ENCODE results near the gene ATF4. TPM values are rescaled to one million over a fixed set of nuclear protein-coding genes. Genes with fewer than 3 reads are reported as not detected.
"Not testable (repeated sequence)": the region's sequence is repeated elsewhere in the genome, so short reads cannot be mapped to it uniquely, and the experiment has no call there.

Gene ATF4
- total and polyA plus RNA-seq, 7 experiments from 2014 or later: 68.9 to 293 (median 243) TPM

DNA sequence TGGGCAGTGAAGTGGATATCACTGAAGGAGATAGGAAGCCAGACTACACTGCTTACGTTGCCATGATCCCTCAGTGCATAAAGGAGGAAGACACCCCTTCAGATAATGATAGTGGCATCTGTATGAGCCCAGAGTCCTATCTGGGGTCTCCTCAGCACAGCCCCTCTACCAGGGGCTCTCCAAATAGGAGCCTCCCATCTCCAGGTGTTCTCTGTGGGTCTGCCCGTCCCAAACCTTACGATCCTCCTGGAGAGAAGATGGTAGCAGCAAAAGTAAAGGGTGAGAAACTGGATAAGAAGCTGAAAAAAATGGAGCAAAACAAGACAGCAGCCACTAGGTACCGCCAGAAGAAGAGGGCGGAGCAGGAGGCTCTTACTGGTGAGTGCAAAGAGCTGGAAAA, 1.7 kb downstream of the ATF4 start:
- not testable (repeated sequence) for H3K27me3 ChIP-seq (ENCODE audit: control insufficient read depth in 2 of 2, insufficient read depth in 2 of 2, low read length in 2 of 2); ATAC-seq; H3K27me3 Mint-ChIP-seq; H3K9me3 ChIP-seq (ENCODE audit: control insufficient read depth in 2 of 3, low read length in 3 of 3)
- Mint-ChIP-seq H3K9me3 (peaks cover 0 to 17% (median 0%) of the 10 kb centered on the region in 11 donors), H3K4me3 (peak overlapping the region; percentile 83 to 99 (median 96)), H3K4me1 (peaks cover 42 to 71% (median 56%) of the 10 kb centered on the region in 7 donors), H3K36me3 (peaks cover 4 to 47% (median 31%) of the 10 kb centered on the region in 5 donors), H3K27ac (peak overlapping the region; percentile 69 to 98 (median 95))
- ChIA-PET CTCF (interaction anchor here (0.7 to 1.5 kb wide), 4 partner anchors 7 to 111 kb away, joined by 4 to 5 read pairs (median 4); no protein-coding TSS in a partner anchor), POLR2A (interaction anchor here (0.9 to 6.1 kb wide), 12 partner anchors 9 to 522 kb away, joined by 3 to 105 read pairs (median 8); partner anchors contain the start of genes MIEF1, RPS19BP1 and TAB1)
- Histone ChIP-seq H3K4me1 (ENCODE audit: control insufficient read depth in 2 of 2, insufficient read depth in 2 of 2, low read length in 2 of 2) (peaks cover 32 to 46% of the 10 kb centered on the region in 2 donors), H3K27ac (ENCODE audit: low read depth, low read length) (peak overlapping the region; percentile 84), H3K4me3 (ENCODE audit: low read length) (peak overlapping the region; percentile 96), H3K36me3 (ENCODE audit: control insufficient read depth in 2 of 3, insufficient read depth in 3 of 3, low read length in 3 of 3) (peaks cover 0 to 50% (median 9%) of the 10 kb centered on the region in 3 experiments)
- intact Hi-C loops (cut with micrococcal nuclease): loop anchor here (5.0 to 10.0 kb wide), 4 partner anchors 350 to 1763 kb away; partner anchors contain the start of genes APOBEC3D (in 1 of the 2), CBX6 (in 1 of the 2) and RANGAP1 (in 1 of the 2)
- peak in 1 of 9 donors; percentile 14 for DNase-seq

DNA sequence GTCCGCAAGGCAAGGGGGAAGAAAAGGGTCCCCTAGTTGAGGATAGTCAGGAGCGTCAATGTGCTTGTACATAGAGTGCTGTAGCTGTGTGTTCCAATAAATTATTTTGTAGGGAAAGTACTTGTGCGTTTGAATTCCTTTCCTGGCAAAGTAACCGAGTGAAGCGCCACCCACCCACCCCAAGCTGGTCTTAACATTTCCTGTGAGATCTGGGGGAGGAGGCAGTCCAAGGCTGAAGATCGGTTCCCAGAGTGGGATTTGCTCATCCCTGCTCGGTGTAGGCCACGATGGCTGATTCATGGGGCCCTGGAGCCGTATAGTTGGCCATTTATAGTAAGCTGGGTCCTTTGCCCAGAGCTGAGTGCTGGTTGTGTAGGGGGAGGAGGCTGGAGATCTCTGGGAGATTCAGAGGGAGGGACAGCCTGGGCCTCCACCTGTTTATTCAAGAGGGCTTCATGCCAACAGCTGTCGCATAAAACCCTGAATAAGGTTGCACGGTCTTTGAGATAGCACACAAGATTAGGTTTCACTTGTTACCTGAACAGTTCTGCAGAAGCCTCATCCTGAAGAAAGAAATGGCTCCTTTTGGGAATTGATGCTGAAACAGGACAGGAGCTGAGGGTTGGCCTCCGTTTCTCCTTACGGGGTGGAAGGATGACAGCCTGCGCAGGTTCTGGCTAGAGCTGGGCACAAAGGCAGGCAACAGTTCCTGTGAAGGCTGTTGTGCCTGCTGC, 2.4 kb downstream of the ATF4 start:
- H3K4me3 ChIP-seq (ENCODE audit: low read length): no peak overlapping the region
- H3K4me1 ChIP-seq (ENCODE audit: control insufficient read depth in 2 of 2, insufficient read depth in 2 of 2, low read length in 2 of 2): peaks cover 36 to 53% of the 10 kb centered on the region in 2 donors
- ChIA-PET POLR2A (interaction anchor here (0.6 to 6.1 kb wide), 15 partner anchors 9 to 521 kb away, joined by 3 to 105 read pairs (median 4); partner anchors contain the start of genes MIEF1, RPS19BP1 and TAB1), CTCF (interaction anchor here (1.1 to 1.5 kb wide), 3 partner anchors 8 to 29 kb away, joined by 4 to 5 read pairs (median 4); no protein-coding TSS in a partner anchor)
- H3K27me3 Mint-ChIP-seq: peaks cover 0 to 4% (median 0%) of the 10 kb centered on the region in 5 donors
- intact Hi-C loops (cut with micrococcal nuclease): loop anchor here (5.0 to 10.0 kb wide), 4 partner anchors 350 to 1762 kb away; partner anchors contain the start of genes APOBEC3D (in 1 of the 2), CBX6 (in 1 of the 2) and RANGAP1 (in 1 of the 2)
- peaks cover 49 to 78% (median 63%) of the 10 kb centered on the region in 7 donors for H3K4me1 Mint-ChIP-seq
- H3K9me3 ChIP-seq (ENCODE audit: control insufficient read depth in 2 of 3, low read length in 3 of 3): no peaks in the 10 kb centered on the region
- H3K27ac ChIP-seq (ENCODE audit: low read depth, low read length): no peak overlapping the region
- ATAC-seq (no peak), DNase-seq (no peak)
- no peaks in the 10 kb centered on the region for H3K27me3 ChIP-seq (ENCODE audit: control insufficient read depth in 2 of 2, insufficient read depth in 2 of 2, low read length in 2 of 2)
- H3K36me3 Mint-ChIP-seq: peaks cover 4 to 47% (median 31%) of the 10 kb centered on the region in 5 donors
- peaks cover 0 to 17% (median 0%) of the 10 kb centered on the region in 11 donors for H3K9me3 Mint-ChIP-seq
- peak overlapping the region; percentile 69 to 98 (median 95) for H3K27ac Mint-ChIP-seq
- H3K4me3 Mint-ChIP-seq: peak overlapping the region; percentile 83 to 99 (median 96)
- peaks cover 0 to 51% (median 9%) of the 10 kb centered on the region in 3 experiments for H3K36me3 ChIP-seq (ENCODE audit: control insufficient read depth in 2 of 3, insufficient read depth in 3 of 3, low read length in 3 of 3)

DNA sequence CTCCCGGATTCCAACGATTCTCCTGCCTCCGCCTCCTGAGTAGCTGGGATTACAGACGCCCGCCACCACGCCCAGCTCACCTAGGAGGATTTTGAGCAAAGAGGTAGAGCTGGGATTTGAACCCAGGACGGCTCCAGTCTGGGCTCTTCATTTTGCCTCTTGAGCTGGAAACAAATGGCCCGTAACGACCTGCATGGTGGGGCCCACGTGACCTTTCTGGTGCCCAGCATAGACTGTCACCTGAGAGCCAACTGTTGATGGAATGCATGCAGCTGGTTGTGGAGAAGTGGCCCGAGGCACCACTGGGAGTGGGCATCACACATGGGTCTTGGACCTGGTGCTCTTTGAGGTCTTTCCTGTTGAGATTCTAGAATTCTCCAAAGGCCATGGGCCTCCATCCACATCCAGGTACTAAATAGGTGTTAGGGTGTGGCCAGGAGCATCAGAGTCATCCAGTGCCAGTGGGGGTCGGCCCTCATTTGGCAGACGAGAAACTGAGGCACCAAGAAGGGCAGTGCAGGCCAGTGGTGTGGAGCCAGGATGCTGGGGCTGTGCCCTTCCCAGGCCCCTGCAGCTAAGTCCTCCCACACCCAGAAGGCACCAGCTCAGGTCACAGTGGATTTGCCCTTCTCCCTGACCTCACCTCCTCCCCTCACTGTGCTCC, 3.9 kb downstream of the ATF4 start:
- Histone ChIP-seq H3K4me1 (ENCODE audit: control insufficient read depth in 2 of 2, insufficient read depth in 2 of 2, low read length in 2 of 2) (peaks cover 48 to 59% of the 10 kb centered on the region in 2 donors), H3K27me3 (ENCODE audit: control insufficient read depth in 2 of 2, insufficient read depth in 2 of 2, low read length in 2 of 2) (no peaks in the 10 kb centered on the region), H3K27ac (ENCODE audit: low read depth, low read length) (no peak overlapping the region), H3K4me3 (ENCODE audit: low read length) (no peak overlapping the region), H3K9me3 (ENCODE audit: control insufficient read depth in 2 of 3, low read length in 3 of 3) (no peaks in the 10 kb centered on the region), H3K36me3 (ENCODE audit: control insufficient read depth in 2 of 3, insufficient read depth in 3 of 3, low read length in 3 of 3) (peaks cover 4 to 62% (median 9%) of the 10 kb centered on the region in 3 experiments)
- intact Hi-C loops (cut with micrococcal nuclease): loop anchor here (5.0 to 10.0 kb wide), 4 partner anchors 352 to 1761 kb away; partner anchors contain the start of genes APOBEC3D (in 1 of the 2), CBX6 (in 1 of the 2) and RANGAP1 (in 1 of the 2)
- ATAC-seq (no peak), DNase-seq (peak in 1 of 9 donors; percentile 1)
- Mint-ChIP-seq H3K4me3 (peak overlapping the region in 6 of 10 donors; percentile 33 to 76 (median 56)), H3K27ac (peak overlapping the region; percentile 23 to 90 (median 55)), H3K9me3 (peaks cover 0 to 17% (median 0%) of the 10 kb centered on the region in 11 donors), H3K4me1 (peaks cover 59 to 84% (median 70%) of the 10 kb centered on the region in 7 donors), H3K27me3 (peaks cover 0 to 4% (median 0%) of the 10 kb centered on the region in 5 donors), H3K36me3 (peaks cover 4 to 53% (median 31%) of the 10 kb centered on the region in 5 donors)
- POLR2A ChIA-PET: interaction anchor here (0.7 to 6.1 kb wide), 10 partner anchors 7 to 520 kb away, joined by 3 to 105 read pairs (median 4); partner anchors contain the start of genes MIEF1 and RPS19BP1
- CTCF ChIA-PET: interaction anchor here (1.3 kb wide), 1 partner anchor 30 kb away, joined by 6 read pairs; no protein-coding TSS in a partner anchor

DNA sequence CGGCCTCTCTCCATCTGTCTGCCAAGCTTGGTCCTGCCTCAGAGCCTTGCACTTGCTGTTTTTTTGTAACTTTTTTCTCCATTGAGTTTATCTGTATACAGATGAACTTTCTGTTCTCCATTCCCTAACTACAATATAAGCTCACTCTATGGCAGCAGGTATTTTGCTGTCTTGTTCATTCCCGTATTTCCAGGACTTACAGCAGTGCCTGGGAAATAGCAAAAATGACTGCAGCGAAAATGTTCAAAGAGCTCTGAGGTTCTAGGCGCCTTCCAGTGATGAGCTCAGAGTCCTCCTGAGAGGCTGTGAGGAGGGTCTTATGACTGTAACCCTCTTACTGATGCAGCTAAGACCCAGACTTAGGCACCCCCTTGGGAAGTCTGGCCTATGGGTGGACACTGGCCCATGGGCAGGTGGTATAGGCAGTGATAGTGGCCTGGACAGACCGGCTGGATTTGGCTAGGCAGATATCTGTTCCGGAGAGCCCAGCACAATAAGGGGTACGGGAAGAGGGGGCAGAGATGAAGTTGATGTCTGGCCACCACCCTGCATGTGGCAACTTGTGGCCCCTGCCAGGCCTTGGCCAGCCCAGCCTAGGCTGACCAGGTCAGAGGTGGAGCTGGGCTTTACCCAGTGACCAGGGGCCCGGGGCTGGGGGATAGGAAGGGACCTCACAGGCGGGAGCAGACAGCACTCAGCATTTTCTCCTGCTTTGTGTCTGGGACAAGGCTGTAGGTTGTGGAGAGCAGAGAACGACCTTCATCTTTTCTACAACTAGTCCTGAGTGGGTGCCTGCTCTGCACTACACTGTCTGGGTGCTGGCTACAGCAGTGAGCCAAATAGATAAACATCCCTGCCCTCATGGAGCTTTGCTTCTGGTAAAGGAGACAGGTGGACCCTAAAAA, 4.6 kb downstream of the ATF4 start:
- peaks cover 0 to 3% (median 0%) of the 10 kb centered on the region in 5 donors for H3K27me3 Mint-ChIP-seq
- H3K27ac Mint-ChIP-seq: peak overlapping the region; percentile 52 to 96 (median 85)
- no peak overlapping the region for H3K4me3 ChIP-seq (ENCODE audit: low read length)
- peak overlapping the region in 9 of 10 donors; percentile 14 to 76 (median 62) for H3K4me3 Mint-ChIP-seq
- H3K9me3 ChIP-seq (ENCODE audit: control insufficient read depth in 2 of 3, low read length in 3 of 3): no peaks in the 10 kb centered on the region
- peaks cover 66 to 89% (median 75%) of the 10 kb centered on the region in 7 donors for H3K4me1 Mint-ChIP-seq
- no peak for ATAC-seq
- H3K27me3 ChIP-seq (ENCODE audit: control insufficient read depth in 2 of 2, insufficient read depth in 2 of 2, low read length in 2 of 2): no peaks in the 10 kb centered on the region
- peaks cover 56 to 64% of the 10 kb centered on the region in 2 donors for H3K4me1 ChIP-seq (ENCODE audit: control insufficient read depth in 2 of 2, insufficient read depth in 2 of 2, low read length in 2 of 2)
- intact Hi-C loops (cut with micrococcal nuclease): loop anchor here (5.0 to 10.0 kb wide), 4 partner anchors 353 to 1760 kb away; partner anchors contain the start of genes APOBEC3D (in 1 of the 2), CBX6 (in 1 of the 2) and RANGAP1 (in 1 of the 2)
- ChIA-PET POLR2A (interaction anchor here (0.6 to 6.1 kb wide), 10 partner anchors 9 to 876 kb away, joined by 3 to 93 read pairs (median 4); partner anchors contain the start of gene MIEF1), CTCF (interaction anchor here (1.3 kb wide), 1 partner anchor 31 kb away, joined by 6 read pairs; no protein-coding TSS in a partner anchor)
- H3K9me3 Mint-ChIP-seq: peaks cover 0 to 16% (median 0%) of the 10 kb centered on the region in 11 donors
- H3K36me3 Mint-ChIP-seq: peaks cover 4 to 58% (median 30%) of the 10 kb centered on the region in 5 donors
- peak in 1 of 9 donors; percentile 8 for DNase-seq
- no peak overlapping the region for H3K27ac ChIP-seq (ENCODE audit: low read depth, low read length)
- H3K36me3 ChIP-seq (ENCODE audit: control insufficient read depth in 2 of 3, insufficient read depth in 3 of 3, low read length in 3 of 3): peaks cover 9 to 64% (median 11%) of the 10 kb centered on the region in 3 experiments

DNA sequence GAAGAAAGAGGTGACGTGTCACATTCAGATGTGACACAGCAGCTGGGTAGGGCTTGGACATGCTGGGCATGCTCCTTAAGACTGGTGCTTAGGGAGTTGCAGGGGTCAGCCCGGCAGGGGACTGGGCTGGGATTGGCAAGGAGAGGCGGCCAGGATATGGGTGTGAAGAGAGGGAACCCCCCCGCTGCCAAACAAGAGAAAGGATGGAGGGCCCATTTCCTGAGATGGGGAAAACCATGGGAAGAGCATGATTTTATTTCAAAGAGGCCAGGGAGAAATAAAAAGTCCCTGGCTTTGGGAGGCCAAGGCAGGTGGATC, 5.3 kb downstream of the ATF4 start:
- H3K36me3 Mint-ChIP-seq: peaks cover 4 to 59% (median 26%) of the 10 kb centered on the region in 5 donors
- H3K27me3 Mint-ChIP-seq: no peaks in the 10 kb centered on the region
- H3K27ac Mint-ChIP-seq: peak overlapping the region in 8 of 9 donors; percentile 55 to 96 (median 85)
- DNase-seq: peak in 1 of 9 donors; percentile 8
- intact Hi-C loops (cut with micrococcal nuclease): loop anchor here (10.0 kb wide), 3 partner anchors 501 to 1759 kb away; partner anchors contain the start of genes APOBEC3D (in 1 of the 2), CBX6 (in 1 of the 2) and RANGAP1 (in 1 of the 2)
- no peak for ATAC-seq
- H3K4me3 Mint-ChIP-seq: peak overlapping the region in 7 of 10 donors; percentile 45 to 84 (median 62)
- Histone ChIP-seq H3K27ac (ENCODE audit: low read depth, low read length) (no peak overlapping the region), H3K4me3 (ENCODE audit: low read length) (no peak overlapping the region), H3K36me3 (ENCODE audit: control insufficient read depth in 2 of 3, insufficient read depth in 3 of 3, low read length in 3 of 3) (peaks cover 9 to 67% (median 12%) of the 10 kb centered on the region in 3 experiments), H3K4me1 (ENCODE audit: control insufficient read depth in 2 of 2, insufficient read depth in 2 of 2, low read length in 2 of 2) (peaks cover 58 to 70% of the 10 kb centered on the region in 2 donors), H3K9me3 (ENCODE audit: control insufficient read depth in 2 of 3, low read length in 3 of 3) (no peaks in the 10 kb centered on the region), H3K27me3 (ENCODE audit: control insufficient read depth in 2 of 2, insufficient read depth in 2 of 2, low read length in 2 of 2) (no peaks in the 10 kb centered on the region)
- H3K4me1 Mint-ChIP-seq: peaks cover 71 to 89% (median 79%) of the 10 kb centered on the region in 7 donors
- ChIA-PET CTCF (no interaction called here), POLR2A (interaction anchor here (1.0 to 6.1 kb wide), 6 partner anchors 8 to 209 kb away, joined by 3 to 93 read pairs (median 4); partner anchors contain the start of gene MIEF1)
- peaks cover 0 to 11% (median 0%) of the 10 kb centered on the region in 11 donors for H3K9me3 Mint-ChIP-seq
